Bronchial epithelial cell (primary cell): Measurements from ENCODE around the gene GP5. TPM values are rescaled to one million over a fixed set of nuclear protein-coding genes. Genes with fewer than 3 reads are reported as not detected.

ENCODE experiments used
- DNase-seq: peaks from one replicate; pipeline ENCODE4 v3.0.0-alpha.2; 2010; ENCODE audit warnings: low read depth
- FAIRE-seq: peaks from 2 replicates; lab custom pipeline; 2011; peaks lifted over from hg19 to GRCh38; lab: Jason Lieb, UNC
- H3K27me3 ChIP-seq: 2 replicates; pipeline ENCODE4 v1.5.1; 2011; ENCODE audit warnings: low read length; ENCODE audit not compliant: control insufficient read depth, insufficient read depth
- H3K36me3 ChIP-seq: 2 replicates; pipeline ENCODE4 v1.5.1; 2011; ENCODE audit warnings: low read length; ENCODE audit not compliant: control insufficient read depth, insufficient read depth
- H3K4me3 ChIP-seq: 2 replicates; pipeline ENCODE4 v1.5.1; 2011; ENCODE audit warnings: mild to moderate bottlenecking, low read depth, low read length, control low read depth
- total RNA-seq: library from RNA; depleted of rRNA; stranded (reverse); fragments of >200 nt; gene quantifications from 2 replicates; pipeline ENCODE4 v1.2.1, GENCODE V29; 2014
- TF ChIP-seq, protein P1 (sequence below): IDR thresholded peaks from 2 replicates; pipeline ENCODE4 v1.5.1; 2011; ENCODE audit warnings: mild to moderate bottlenecking, moderate library complexity, low read length, control low read depth, inconsistent platforms; ENCODE audit not compliant: insufficient read depth, severe bottlenecking

Gene GP5
- total RNA-seq, 1 donor from 2014 or later, result under 0.01 TPM

DNA sequence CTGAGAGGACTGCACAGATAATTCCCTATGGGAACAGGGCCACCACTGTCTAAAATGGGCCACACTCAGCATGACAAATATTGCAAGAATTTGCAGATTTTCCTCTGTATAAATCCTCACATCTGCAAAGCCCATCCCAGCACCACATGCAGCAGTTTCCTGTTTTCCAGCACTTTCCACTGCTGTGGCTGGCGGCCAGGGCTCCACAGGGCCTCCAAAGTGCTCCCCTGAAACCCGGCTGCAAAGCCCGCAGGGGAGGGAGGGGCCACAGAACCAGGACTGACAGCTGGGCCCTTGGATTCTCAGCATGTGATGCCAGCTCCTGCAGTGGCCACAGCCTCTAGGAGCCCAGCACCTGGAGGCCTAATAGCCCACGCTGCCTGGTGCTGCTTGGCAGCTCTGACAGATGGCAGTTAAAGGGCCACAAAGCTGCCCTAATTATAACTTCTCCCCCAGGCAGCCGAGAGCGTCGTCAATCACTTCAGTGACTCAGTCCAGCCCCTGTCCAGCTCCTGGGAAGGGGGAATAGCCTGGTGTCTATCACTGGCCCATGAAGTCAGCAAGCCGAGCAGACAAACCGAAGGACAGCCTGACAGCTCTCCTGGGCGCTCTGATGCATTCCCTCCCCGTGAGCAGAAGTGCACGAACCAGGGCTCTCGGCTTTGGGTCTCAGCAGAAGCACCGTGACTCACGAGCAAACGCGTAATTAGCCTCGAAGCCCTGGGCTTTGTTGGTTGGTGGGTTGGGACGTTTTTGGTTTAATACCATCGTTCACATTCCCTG, 34.2 kb downstream of the GP5 start:
- Histone ChIP-seq H3K36me3 (no peaks in the 10 kb centered on the region), H3K27me3 (peaks cover 13% of the 10 kb centered on the region), H3K4me3 (no peak overlapping the region)
- no peak for DNase-seq
- TF ChIP-seq, protein P1, sequence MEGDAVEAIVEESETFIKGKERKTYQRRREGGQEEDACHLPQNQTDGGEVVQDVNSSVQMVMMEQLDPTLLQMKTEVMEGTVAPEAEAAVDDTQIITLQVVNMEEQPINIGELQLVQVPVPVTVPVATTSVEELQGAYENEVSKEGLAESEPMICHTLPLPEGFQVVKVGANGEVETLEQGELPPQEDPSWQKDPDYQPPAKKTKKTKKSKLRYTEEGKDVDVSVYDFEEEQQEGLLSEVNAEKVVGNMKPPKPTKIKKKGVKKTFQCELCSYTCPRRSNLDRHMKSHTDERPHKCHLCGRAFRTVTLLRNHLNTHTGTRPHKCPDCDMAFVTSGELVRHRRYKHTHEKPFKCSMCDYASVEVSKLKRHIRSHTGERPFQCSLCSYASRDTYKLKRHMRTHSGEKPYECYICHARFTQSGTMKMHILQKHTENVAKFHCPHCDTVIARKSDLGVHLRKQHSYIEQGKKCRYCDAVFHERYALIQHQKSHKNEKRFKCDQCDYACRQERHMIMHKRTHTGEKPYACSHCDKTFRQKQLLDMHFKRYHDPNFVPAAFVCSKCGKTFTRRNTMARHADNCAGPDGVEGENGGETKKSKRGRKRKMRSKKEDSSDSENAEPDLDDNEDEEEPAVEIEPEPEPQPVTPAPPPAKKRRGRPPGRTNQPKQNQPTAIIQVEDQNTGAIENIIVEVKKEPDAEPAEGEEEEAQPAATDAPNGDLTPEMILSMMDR, result no peak
- no peak for FAIRE-seq

DNA sequence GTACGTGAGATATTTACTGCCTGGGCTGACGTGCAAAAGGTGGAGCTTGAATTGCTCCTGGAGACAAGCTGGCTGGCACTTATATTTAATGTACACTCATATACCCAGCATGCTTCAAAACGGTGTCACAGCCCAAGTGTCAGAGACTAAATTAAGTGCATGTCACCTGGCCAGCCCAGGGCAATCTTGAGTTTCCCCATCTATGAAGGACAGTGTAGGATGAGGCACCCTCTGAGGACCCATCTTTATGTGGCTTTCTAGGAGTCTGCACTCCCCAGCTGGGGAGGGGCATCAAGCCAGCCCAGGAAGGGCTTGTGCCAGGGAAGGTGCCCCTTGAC, 34.8 kb downstream of the GP5 start:
- H3K27me3 ChIP-seq, result peaks cover 8% of the 10 kb centered on the region
- no peaks in the 10 kb centered on the region for H3K36me3 ChIP-seq
- DNase-seq, result no peak
- FAIRE-seq, result no peak
- H3K4me3 ChIP-seq, result no peak overlapping the region
- TF ChIP-seq, protein P1, result no peak

DNA sequence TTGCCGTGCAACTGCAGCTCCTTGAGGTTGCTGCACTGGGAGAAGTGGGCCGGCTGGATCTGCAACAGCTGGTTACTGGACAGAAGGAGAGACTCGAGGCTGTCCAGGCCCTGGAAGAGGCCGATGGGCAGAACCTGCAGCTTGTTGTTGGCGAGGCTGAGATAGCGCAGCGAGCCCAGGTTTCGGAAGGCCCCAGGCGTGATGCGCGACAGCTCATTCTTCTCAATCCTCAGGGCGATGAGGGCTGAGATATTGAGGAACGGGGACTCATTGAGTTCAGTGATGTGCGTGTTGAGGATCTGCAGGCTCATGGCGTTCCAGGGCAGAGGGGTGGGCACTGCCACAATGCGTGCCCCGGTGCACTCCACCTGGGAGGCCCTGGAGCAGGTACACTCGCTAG, 38.5 kb downstream of the GP5 start:
- DNase-seq (no peak), FAIRE-seq (no peak)
- H3K27me3 ChIP-seq, result peaks cover 5% of the 10 kb centered on the region
- TF ChIP-seq, protein P1, result no peak
- no peaks in the 10 kb centered on the region for H3K36me3 ChIP-seq
- no peak overlapping the region for H3K4me3 ChIP-seq

DNA sequence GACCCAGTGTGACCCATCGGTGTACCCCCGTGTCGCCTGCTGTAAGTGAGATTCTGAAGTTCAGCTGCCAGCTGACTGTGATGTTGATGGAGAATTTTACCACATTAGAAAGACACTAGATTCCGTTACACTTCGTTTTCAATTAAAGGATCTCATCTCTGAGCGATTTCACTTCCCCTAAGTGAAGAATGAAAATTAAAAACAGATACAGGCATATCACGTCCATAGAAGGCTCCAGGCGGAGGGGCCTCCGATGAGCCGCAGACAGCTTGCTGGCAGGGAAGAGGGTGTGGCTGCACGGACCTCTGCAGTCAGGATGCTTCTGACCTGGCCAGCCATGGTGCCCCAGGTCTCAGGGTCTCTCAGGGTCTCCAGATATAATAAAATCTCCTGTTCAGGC, 41.4 kb downstream of the GP5 start:
- DNase-seq (no peak), FAIRE-seq (peak; percentile 50)
- Histone ChIP-seq H3K36me3 (no peaks in the 10 kb centered on the region), H3K4me3 (no peak overlapping the region), H3K27me3 (peaks cover 5% of the 10 kb centered on the region)
- TF ChIP-seq, protein P1, result no peak

DNA sequence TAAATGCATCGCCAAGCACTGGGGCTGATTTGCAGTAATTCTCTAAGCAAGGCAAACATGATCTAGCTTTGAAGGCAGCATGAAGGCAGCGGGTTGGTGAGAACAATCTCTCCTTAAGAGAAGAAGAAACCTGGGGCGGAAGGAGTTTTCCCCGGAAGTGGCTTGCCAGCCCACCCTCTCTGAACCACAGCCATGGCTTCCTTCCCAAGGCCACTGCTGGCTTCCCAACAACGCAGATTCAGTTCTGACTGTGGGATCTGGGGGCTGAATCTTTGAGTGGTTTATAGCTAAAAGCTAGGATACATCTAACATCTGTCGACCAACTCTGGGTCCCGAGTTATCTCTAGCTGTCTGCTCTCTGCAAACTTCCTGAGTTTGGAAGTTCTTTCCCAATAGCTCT, 43.7 kb downstream of the GP5 start:
- FAIRE-seq (no peak), DNase-seq (no peak)
- TF ChIP-seq, protein P1, result no peak
- Histone ChIP-seq H3K36me3 (no peaks in the 10 kb centered on the region), H3K4me3 (no peak overlapping the region), H3K27me3 (peaks cover 5% of the 10 kb centered on the region)

DNA sequence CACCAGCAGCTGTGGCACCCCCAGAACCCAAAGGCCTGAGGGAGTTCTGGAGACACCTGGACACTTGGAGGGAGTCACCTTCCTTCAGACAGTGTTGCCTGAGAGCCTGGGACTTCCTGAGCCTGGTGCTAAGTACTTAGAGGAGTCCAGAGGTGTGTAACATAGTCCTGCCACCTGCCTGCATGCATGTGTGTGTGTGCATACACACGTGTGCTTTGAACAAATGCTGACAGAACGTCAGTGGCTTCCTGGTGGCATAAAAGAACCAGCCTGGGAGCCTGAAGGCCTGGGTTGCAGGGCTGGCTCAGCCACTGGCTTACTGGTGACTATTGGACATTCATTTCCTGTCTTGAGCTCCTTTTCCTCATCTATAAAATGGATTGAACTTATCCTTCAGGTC, 44.8 kb downstream of the GP5 start:
- FAIRE-seq, result no peak
- TF ChIP-seq, protein P1, result no peak
- DNase-seq, result no peak
- no peaks in the 10 kb centered on the region for H3K36me3 ChIP-seq
- peaks cover 3% of the 10 kb centered on the region for H3K27me3 ChIP-seq
- H3K4me3 ChIP-seq, result no peak overlapping the region
